SK-N-SH treated with all-trans-retinoic acid at 6 μM for 48 hours (cell line): Measurements from ENCODE around the gene HDAC5.

Experiments
- ATAC-seq: fragments of 200-7000 bp; cut with Tn5 transposase; 3 replicates; pipeline ENCODE4 v1.9.1; 2020; ENCODE audit warnings: mild to moderate bottlenecking, moderate library complexity
- ARNTL ChIP-seq: fragments of 450-650 bp; formaldehyde crosslinking; IDR thresholded peaks from 2 replicates; pipeline ENCODE4 v1.5.0; 2020; ENCODE audit warnings: low read depth, mild to moderate bottlenecking, moderate library complexity, borderline replicate concordance
- BACH2 ChIP-seq: fragments of 250-450 bp; sonication (Bioruptor Pico); IDR thresholded peaks from 2 replicates; pipeline ENCODE4 v1.9.0; 2021; ENCODE audit warnings: mild to moderate bottlenecking, borderline replicate concordance
- CREB5 ChIP-seq: fragments of 250-450 bp; sonication (Bioruptor Pico); IDR thresholded peaks from 2 replicates; pipeline ENCODE4 v1.5.1; 2020; ENCODE audit warnings: low read depth, mild to moderate bottlenecking, moderate library complexity
- CSDC2 ChIP-seq: fragments of 250-450 bp; sonication (Bioruptor Pico); IDR thresholded peaks from 2 replicates; pipeline ENCODE4 v1.5.0; 2020; ENCODE audit warnings: mild to moderate bottlenecking, moderate library complexity
- CSRNP3 ChIP-seq: fragments of 250-450 bp; sonication (Bioruptor Pico); IDR thresholded peaks from 2 replicates; pipeline ENCODE4 v1.5.1; 2021; ENCODE audit warnings: mild to moderate bottlenecking, moderate library complexity
- ESRRG ChIP-seq: fragments of 250-450 bp; sonication (Bioruptor Pico); IDR thresholded peaks from 2 replicates; pipeline ENCODE4 v1.6.1; 2021; ENCODE audit warnings: mild to moderate bottlenecking
- GLIS3 ChIP-seq: fragments of 250-450 bp; sonication (Bioruptor Pico); IDR thresholded peaks from 2 replicates; pipeline ENCODE4 v1.5.0; 2020; ENCODE audit warnings: mild to moderate bottlenecking, moderate library complexity
- ISL1 ChIP-seq: fragments of 250-450 bp; sonication (Bioruptor Pico); IDR thresholded peaks from 2 replicates; pipeline ENCODE4 v2.1.2; 2022; ENCODE audit warnings: mild to moderate bottlenecking, moderate library complexity
- OSR1 ChIP-seq: fragments of 250-450 bp; sonication (Bioruptor Pico); IDR thresholded peaks from 2 replicates; pipeline ENCODE4 v1.8.0; 2022; ENCODE audit warnings: moderate library complexity, mild to moderate bottlenecking, inconsistent platforms
- PATZ1 ChIP-seq: fragments of 250-450 bp; sonication (Bioruptor Pico); IDR thresholded peaks from 2 replicates; pipeline ENCODE4 v1.8.0; 2020; ENCODE audit warnings: mild to moderate bottlenecking, moderate library complexity, borderline replicate concordance
- TCF4 ChIP-seq: fragments of 250-450 bp; sonication (Bioruptor Pico); IDR thresholded peaks from 2 replicates; pipeline ENCODE4 v1.8.0; 2021; ENCODE audit warnings: mild to moderate bottlenecking, moderate library complexity, borderline replicate concordance
- TOX ChIP-seq: fragments of 250-450 bp; sonication (Bioruptor Pico); IDR thresholded peaks from 2 replicates; pipeline ENCODE4 v1.8.0; 2021; ENCODE audit warnings: mild to moderate bottlenecking, moderate library complexity, borderline replicate concordance
- ZC3H10 ChIP-seq: fragments of 250-450 bp; sonication (Bioruptor Pico); IDR thresholded peaks from 2 replicates; pipeline ENCODE4 v1.5.1; 2021; ENCODE audit warnings: mild to moderate bottlenecking, moderate library complexity
- ZFP3 ChIP-seq: fragments of 250-450 bp; sonication (Bioruptor Pico); IDR thresholded peaks from 2 replicates; pipeline ENCODE4 v1.5.0; 2020; ENCODE audit warnings: mild to moderate bottlenecking, moderate library complexity
- ZFP30 ChIP-seq: fragments of 450-650 bp; formaldehyde crosslinking; IDR thresholded peaks from 2 replicates; pipeline ENCODE4 v1.5.0; 2022; ENCODE audit warnings: mild to moderate bottlenecking, moderate library complexity
- ZNF565 ChIP-seq: fragments of 450-650 bp; formaldehyde crosslinking; conservative IDR thresholded peaks from 2 replicates; pipeline ENCODE4 v1.5.0; 2020; ENCODE audit warnings: low read depth, mild to moderate bottlenecking, moderate library complexity
- ZNF70 ChIP-seq: fragments of 450-650 bp; formaldehyde crosslinking; IDR thresholded peaks from 2 replicates; pipeline ENCODE4 v1.5.0; 2020; ENCODE audit warnings: mild to moderate bottlenecking, moderate library complexity
- TF ChIP-seq, protein P1 (sequence below): fragments of 250-450 bp; sonication (Bioruptor Pico); IDR thresholded peaks from 2 replicates; pipeline ENCODE4 v1.5.0; 2020; ENCODE audit warnings: mild to moderate bottlenecking, moderate library complexity

Gene HDAC5

GRCh38 chr17:44069974-44070454 lies 53.4 kb downstream of the HDAC5 start:
- no peak for TF ChIP-seq ZNF70
- no peak for TF ChIP-seq BACH2
- TF ChIP-seq, protein P1, sequence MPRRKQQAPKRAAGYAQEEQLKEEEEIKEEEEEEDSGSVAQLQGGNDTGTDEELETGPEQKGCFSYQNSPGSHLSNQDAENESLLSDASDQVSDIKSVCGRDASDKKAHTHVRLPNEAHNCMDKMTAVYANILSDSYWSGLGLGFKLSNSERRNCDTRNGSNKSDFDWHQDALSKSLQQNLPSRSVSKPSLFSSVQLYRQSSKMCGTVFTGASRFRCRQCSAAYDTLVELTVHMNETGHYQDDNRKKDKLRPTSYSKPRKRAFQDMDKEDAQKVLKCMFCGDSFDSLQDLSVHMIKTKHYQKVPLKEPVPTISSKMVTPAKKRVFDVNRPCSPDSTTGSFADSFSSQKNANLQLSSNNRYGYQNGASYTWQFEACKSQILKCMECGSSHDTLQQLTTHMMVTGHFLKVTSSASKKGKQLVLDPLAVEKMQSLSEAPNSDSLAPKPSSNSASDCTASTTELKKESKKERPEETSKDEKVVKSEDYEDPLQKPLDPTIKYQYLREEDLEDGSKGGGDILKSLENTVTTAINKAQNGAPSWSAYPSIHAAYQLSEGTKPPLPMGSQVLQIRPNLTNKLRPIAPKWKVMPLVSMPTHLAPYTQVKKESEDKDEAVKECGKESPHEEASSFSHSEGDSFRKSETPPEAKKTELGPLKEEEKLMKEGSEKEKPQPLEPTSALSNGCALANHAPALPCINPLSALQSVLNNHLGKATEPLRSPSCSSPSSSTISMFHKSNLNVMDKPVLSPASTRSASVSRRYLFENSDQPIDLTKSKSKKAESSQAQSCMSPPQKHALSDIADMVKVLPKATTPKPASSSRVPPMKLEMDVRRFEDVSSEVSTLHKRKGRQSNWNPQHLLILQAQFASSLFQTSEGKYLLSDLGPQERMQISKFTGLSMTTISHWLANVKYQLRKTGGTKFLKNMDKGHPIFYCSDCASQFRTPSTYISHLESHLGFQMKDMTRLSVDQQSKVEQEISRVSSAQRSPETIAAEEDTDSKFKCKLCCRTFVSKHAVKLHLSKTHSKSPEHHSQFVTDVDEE: no peak
- TF ChIP-seq ZC3H10 (CRISPR knock-in tag): no peak
- ATAC-seq: no peak

DNA sequence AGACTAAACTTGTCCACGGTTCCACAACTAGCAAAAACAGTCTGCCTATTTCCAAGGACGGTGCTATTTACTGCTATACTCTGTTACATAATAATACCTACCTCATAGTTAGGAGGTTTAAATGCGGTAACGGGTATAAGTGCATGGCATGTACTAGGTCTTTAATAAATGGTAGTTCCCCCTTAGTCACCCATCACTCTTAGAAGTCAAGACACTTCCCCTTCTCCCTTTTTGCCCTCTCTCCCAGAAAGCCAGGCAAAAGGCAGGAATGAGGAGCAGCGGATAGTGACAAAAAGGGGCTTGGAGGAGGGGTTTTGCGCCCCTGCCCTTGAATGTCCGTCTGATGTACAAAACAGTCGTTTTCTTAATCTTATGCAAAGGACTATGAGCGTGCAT lies 55.9 kb downstream of the HDAC5 start:
- TF ChIP-seq ZFP30 (no peak), ZFP3 (CRISPR knock-in tag) (no peak), ISL1 (CRISPR knock-in tag) (no peak), ESRRG (CRISPR knock-in tag) (no peak), CSRNP3 (CRISPR knock-in tag) (no peak), GLIS3 (no peak), TCF4 (no peak), PATZ1 (CRISPR knock-in tag) (no peak), ARNTL (CRISPR knock-in tag) (no peak), TOX (CRISPR knock-in tag) (no peak), CSDC2 (CRISPR knock-in tag) (no peak), ZC3H10 (CRISPR knock-in tag) (no peak), ZNF565 (CRISPR knock-in tag) (no peak), CREB5 (CRISPR knock-in tag) (no peak)
- TF ChIP-seq, protein P1: no peak
- no peak for ATAC-seq

GRCh38 chr17:44066204-44066930 lies 57.1 kb downstream of the HDAC5 start, which contains the start of gene LSM12:
TSS of gene LSM12 (minus strand) at chr17:44066671. CDS start at chr17:44066587, 84 bp downstream.
- ATAC-seq: peak; percentile 66
- TF ChIP-seq ZNF70: 0 out of 2 replicates have a peak, but pooled peaks have one; percentile 5
- TF ChIP-seq BACH2: no peak

- TF ChIP-seq ISL1 (CRISPR knock-in tag) (no peak), OSR1 (CRISPR knock-in tag) (no peak), PATZ1 (CRISPR knock-in tag) (peak; percentile 38; the same call in 1 of the 2 replicates)
- no peak for ATAC-seq
Measured at GRCh38 chr17:44065668-44066203, 57.7 kb downstream of the HDAC5 start.
